Right cardiac atrium (tissue), 5 donors: ENCODE results near the gene SEC14L6. TPM values are rescaled to one million over a fixed set of nuclear protein-coding genes. Genes with fewer than 3 reads are reported as not detected.

Experiments
- ATAC-seq, 2 donors: fragments of 200-7000 bp; cut with Tn5 transposase; one replicate each; pipeline versions ENCODE4 v1.8.0 to v1.9.1; 2020; ENCODE audit warnings: moderate library complexity in 2 of 2, mild to moderate bottlenecking in 1 of 2
- DNase-seq, 3 donors: peaks; one replicate each; pipeline ENCODE4 v3.0.0-alpha.2; 2020
- H3K27ac ChIP-seq: one replicate; pipeline ENCODE4 v1.5.1; 2013; ENCODE audit warnings: mild to moderate bottlenecking, low read length, control low read depth, moderate library complexity
- H3K27me3 ChIP-seq: one replicate; pipeline ENCODE4 v1.6.1; 2013; ENCODE audit not compliant: control insufficient read depth, insufficient read depth
- H3K4me1 ChIP-seq: one replicate; pipeline ENCODE4 v1.6.1; 2013; ENCODE audit warnings: low read length; ENCODE audit not compliant: control insufficient read depth, insufficient read depth
- H3K4me3 ChIP-seq: one replicate; pipeline ENCODE4 v1.5.1; 2013; ENCODE audit warnings: low read length, control low read depth
- H3K9me3 ChIP-seq: one replicate; pipeline ENCODE4 v1.6.1; 2013; ENCODE audit warnings: low read length; ENCODE audit not compliant: control insufficient read depth
- WGBS: extraction: QIAGEN DNeasy Blood & Tissue Kit; methylation state at CpG from one replicate; pipeline ENCODE4 v1.1.7; 2013; 5-methylcytosine and 5-hydroxymethylcytosine counted together
- intact Hi-C, 4 donors: fragments of 100-400 bp; cut with DNase I; formaldehyde crosslinking; loops; one replicate each; pipeline versions ENCODE4 v1.11.0 to v1.14.0; 2022 to 2023
- polyA plus RNA-seq: library from polyadenylated mRNA; stranded (reverse); fragments of 200-250 nt; gene quantifications from one replicate; pipeline ENCODE4 v1.2.3, GENCODE V29; 2013
- total RNA-seq, 4 donors: library from RNA; stranded (reverse); fragmentation: NEBNext Ultra II Directional; extraction: Animal tissue kit (Norgen Biotek cat#: 25700); gene quantifications; one replicate each; pipeline ENCODE4 v1.2.1, GENCODE V29; 2021
- donor health status: healthy with polysubstance abuse.
- donor health status: DM: no; HTN: yes; CAD: no.
- donor health status: DM: no; HTN: no; CAD: no.
- donor health status: DM: no; HTN: yes; CAD: no; lungs with severe emphysema.
- donor health status: DM: yes; HTN: yes; CAD: no.

SEC14L6 gene
- total and polyA plus RNA-seq, 5 donors: 0.17 to 0.40 (median 0.21) TPM

GRCh38 chr22:30511109-30511508 is 35.4 kb downstream of the SEC14L6 start:
- ATAC-seq (no peak), DNase-seq (no peak)
- Histone ChIP-seq H3K27ac (no peak overlapping the region), H3K4me1 (no peaks in the 10 kb centered on the region), H3K4me3 (no peak overlapping the region), H3K27me3 (no peaks in the 10 kb centered on the region), H3K9me3 (no peaks in the 10 kb centered on the region)
- intact Hi-C loops: no loop called here
- 92% methylated on average over 9 of the region's 9 CpGs for WGBS

- H3K27me3 ChIP-seq: no peaks in the 10 kb centered on the region
- 98% methylated on average over 5 of the region's 5 CpGs for WGBS
- no peak overlapping the region for H3K27ac ChIP-seq
- no peak overlapping the region for H3K4me3 ChIP-seq
- ATAC-seq: no peak
- no peaks in the 10 kb centered on the region for H3K4me1 ChIP-seq
- no peaks in the 10 kb centered on the region for H3K9me3 ChIP-seq
- no peak for DNase-seq
- intact Hi-C loops: no loop called here
Observed at GRCh38 chr22:30508216-30508615, 38.3 kb downstream of the SEC14L6 start.

- intact Hi-C loops: no loop called here
- Histone ChIP-seq H3K4me1 (no peaks in the 10 kb centered on the region), H3K27ac (no peak overlapping the region), H3K4me3 (no peak overlapping the region), H3K27me3 (no peaks in the 10 kb centered on the region), H3K9me3 (no peaks in the 10 kb centered on the region)
- no peak for ATAC-seq
- no peak for DNase-seq
- WGBS: 82% methylated on average over 4 of the region's 4 CpGs
Observed at GRCh38 chr22:30507670-30508069, 38.9 kb downstream of the SEC14L6 start.

DNA sequence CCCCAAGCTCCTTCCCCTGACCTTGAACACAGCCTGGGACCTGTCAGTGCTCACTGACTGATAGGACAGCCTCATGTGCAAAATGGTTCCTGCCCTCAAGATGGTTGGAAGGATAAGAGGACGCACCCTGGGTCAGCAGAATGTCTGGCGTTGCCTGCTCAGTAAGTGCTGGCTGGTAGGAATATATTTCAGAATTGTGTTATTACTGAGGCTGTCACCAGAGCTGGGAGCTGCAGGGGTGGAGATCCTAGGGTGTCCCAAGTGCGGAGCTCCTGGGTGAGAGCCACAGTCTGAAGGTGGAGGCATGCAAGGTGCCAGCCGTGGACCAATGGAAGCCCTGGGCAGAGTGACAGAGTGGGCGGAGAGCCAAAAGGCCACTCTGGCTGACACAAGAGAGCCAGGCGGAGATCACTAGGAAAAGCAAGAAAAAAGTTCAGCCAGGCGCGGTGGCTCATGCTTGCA is 40.0 kb downstream of the SEC14L6 start:
- Histone ChIP-seq H3K9me3 (no peaks in the 10 kb centered on the region), H3K4me1 (no peaks in the 10 kb centered on the region), H3K27me3 (no peaks in the 10 kb centered on the region), H3K27ac (no peak overlapping the region), H3K4me3 (no peak overlapping the region)
- intact Hi-C loops: no loop called here
- DNase-seq: no peak
- 65% methylated on average over 8 of the region's 8 CpGs for WGBS
- no peak for ATAC-seq

DNA sequence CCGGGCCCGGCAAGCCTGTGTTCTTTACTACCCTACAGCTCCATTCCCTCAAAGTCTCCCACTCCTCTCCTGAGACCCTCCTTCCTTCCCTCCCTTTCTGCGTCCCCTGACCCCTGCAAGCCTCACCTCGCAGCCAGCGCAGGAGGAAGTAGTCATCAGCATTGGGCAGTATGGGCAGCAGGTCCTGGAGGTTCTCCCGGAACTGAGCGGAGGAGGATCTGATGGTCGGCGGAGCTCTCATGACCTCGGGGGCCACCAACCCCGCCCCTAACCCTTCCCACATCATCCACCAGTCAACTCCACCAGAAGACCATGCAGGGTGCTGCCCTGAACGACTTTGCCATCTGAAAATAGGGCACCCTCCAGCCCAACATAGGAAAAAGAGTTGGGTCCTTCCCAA is 43.0 kb downstream of the SEC14L6 start:
- Histone ChIP-seq H3K4me1 (no peaks in the 10 kb centered on the region), H3K4me3 (no peak overlapping the region), H3K27ac (no peak overlapping the region), H3K27me3 (no peaks in the 10 kb centered on the region), H3K9me3 (no peaks in the 10 kb centered on the region)
- 70% methylated on average over 12 of the region's 12 CpGs for WGBS
- intact Hi-C loops: no loop called here
- DNase-seq: no peak
- ATAC-seq: no peak

DNA sequence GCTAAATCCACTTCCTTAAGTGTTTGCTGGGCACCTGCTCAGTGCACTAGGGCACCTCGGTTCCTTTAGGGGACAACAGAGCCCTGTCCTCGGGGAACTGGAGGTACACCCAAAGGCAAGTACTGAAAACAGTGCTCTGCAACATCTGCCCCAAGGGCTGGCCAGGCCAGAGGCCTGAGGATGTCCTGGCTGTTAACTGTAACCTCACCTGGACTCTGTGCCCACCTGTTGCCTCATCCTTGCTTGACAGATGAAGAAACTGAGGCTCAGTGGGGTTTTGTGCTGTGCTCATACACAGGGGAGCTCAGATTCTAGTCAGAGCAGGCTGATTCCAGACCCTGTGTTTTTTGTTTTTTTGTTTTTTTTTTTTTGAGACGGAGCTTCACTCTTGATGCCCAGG is 43.6 kb downstream of the SEC14L6 start:
- Histone ChIP-seq H3K9me3 (no peaks in the 10 kb centered on the region), H3K27ac (no peak overlapping the region), H3K27me3 (no peaks in the 10 kb centered on the region), H3K4me1 (no peaks in the 10 kb centered on the region), H3K4me3 (no peak overlapping the region)
- DNase-seq (no peak), ATAC-seq (no peak)
- 76% methylated on average over 3 of the region's 3 CpGs for WGBS
- intact Hi-C loops: no loop called here

DNA sequence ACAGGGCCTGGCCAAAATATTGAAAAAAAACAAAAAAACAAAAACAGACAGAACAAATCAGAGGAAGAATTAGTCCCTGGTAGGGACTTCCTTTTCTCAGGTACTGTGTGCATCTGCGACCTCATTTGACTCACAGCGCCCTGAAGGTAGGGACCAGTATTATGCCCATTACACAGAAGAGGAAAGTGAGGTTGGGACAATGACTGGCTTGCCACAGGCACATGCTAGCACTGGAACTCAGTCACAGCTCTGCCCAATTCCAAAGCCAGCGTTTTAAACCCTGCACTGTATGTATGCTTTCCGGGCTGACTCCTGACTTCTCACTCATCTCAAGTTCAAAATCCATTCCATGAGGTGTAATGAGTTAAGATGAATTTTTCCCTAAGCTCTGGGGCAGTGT is 44.4 kb downstream of the SEC14L6 start:
- H3K4me3 ChIP-seq: no peak overlapping the region
- DNase-seq (no peak), ATAC-seq (no peak)
- no peaks in the 10 kb centered on the region for H3K9me3 ChIP-seq
- intact Hi-C loops: no loop called here
- H3K4me1 ChIP-seq: no peaks in the 10 kb centered on the region
- H3K27me3 ChIP-seq: no peaks in the 10 kb centered on the region
- WGBS: 88% methylated on average over 4 of the region's 4 CpGs
- H3K27ac ChIP-seq: no peak overlapping the region

DNA sequence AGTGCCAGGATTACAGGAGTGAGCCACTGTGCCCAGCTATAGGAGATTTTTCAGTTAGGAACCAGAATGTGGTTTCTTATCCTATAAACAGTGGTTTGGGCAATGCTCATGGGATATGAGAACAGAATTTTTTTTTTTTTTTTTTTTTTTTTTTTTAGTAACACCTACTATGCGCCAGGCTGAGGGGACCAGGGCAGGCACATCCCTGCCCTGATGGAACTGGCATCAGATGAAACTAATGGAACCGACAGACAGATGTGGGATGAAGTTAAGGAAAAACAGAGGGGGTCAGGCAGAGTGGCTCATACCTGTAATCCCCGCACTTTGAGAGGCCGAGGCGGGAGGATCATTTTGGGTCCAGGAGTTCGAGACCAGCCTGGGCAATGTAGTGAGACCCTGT is 45.9 kb downstream of the SEC14L6 start:
- no peaks in the 10 kb centered on the region for H3K4me1 ChIP-seq
- H3K4me3 ChIP-seq: no peak overlapping the region
- ATAC-seq (no peak), DNase-seq (no peak)
- H3K27ac ChIP-seq: no peak overlapping the region
- H3K27me3 ChIP-seq: no peaks in the 10 kb centered on the region
- intact Hi-C loops: no loop called here
- 88% methylated on average over 6 of the region's 6 CpGs for WGBS
- H3K9me3 ChIP-seq: no peaks in the 10 kb centered on the region

GRCh38 chr22:30497466-30498150 is 48.9 kb downstream of the SEC14L6 start:
- H3K9me3 ChIP-seq: no peaks in the 10 kb centered on the region
- H3K27ac ChIP-seq: no peak overlapping the region
- no peak for DNase-seq
- intact Hi-C loops: no loop called here
- WGBS: 82% methylated on average over 7 of the region's 7 CpGs
- no peak for ATAC-seq
- H3K4me1 ChIP-seq: no peaks in the 10 kb centered on the region
- no peaks in the 10 kb centered on the region for H3K27me3 ChIP-seq
- no peak overlapping the region for H3K4me3 ChIP-seq

- H3K4me3 ChIP-seq: no peak overlapping the region
- ATAC-seq (no peak), DNase-seq (no peak)
- H3K27ac ChIP-seq: no peak overlapping the region
- no peaks in the 10 kb centered on the region for H3K4me1 ChIP-seq
- intact Hi-C loops: no loop called here
- 78% methylated on average over 14 of the region's 14 CpGs for WGBS
- no peaks in the 10 kb centered on the region for H3K27me3 ChIP-seq
- H3K9me3 ChIP-seq: no peaks in the 10 kb centered on the region
Observed at GRCh38 chr22:30495041-30495784, 51.3 kb downstream of the SEC14L6 start.

DNA sequence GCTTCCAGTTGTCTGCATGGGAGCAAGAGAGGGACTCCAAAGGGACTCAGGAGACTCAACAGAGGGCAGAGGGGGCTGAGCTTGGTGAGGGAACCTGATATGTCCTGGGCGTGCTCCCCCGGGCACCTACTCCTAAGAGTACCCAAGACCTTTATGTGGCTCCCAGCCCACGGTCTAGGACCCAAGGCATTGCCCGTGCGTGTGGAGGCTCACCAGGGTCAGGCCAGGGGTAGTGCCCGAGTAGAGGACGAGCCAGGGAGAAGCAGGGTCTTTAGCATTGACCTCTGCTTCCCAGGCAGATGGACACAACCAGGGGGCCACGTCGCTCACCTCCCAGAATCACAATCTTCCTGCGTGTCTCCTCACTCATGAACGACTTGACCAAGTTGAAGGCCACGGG is 54.4 kb downstream of the SEC14L6 start:
- ATAC-seq (no peak), DNase-seq (no peak)
- H3K4me1 ChIP-seq: no peaks in the 10 kb centered on the region
- intact Hi-C loops: no loop called here
- H3K4me3 ChIP-seq: no peak overlapping the region
- WGBS: 82% methylated on average over 12 of the region's 12 CpGs
- H3K27ac ChIP-seq: no peak overlapping the region
- H3K27me3 ChIP-seq: no peaks in the 10 kb centered on the region
- no peaks in the 10 kb centered on the region for H3K9me3 ChIP-seq
